Hippocampal formation (tissue), 2 donors: ENCODE data around the gene CADPS2.

ENCODE experiments used
- DNase-seq, 2 donors: peaks; one replicate each; lab custom pipeline; 2025; lab: John Stamatoyannopoulos, UW

CADPS2 gene

DNA sequence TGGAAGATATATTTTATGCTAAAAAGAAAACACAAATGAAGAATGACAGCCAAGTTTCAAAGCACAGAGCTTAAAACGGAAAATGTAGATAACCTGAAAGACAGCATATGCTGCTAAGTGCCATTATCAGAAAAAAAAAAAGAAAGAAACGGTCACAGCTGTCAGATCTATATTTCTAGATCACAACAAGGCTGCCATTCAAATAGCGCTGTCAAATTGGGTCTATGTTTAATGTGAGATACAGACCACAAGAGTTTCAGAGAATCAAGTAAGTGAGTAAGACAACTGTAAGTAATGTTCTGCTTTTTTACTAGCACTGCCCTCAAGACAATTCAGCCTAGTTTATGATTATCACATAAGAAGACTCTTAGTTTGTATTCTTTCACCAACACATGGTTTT lies 117.4 kb downstream of the CADPS2 start:
- no peak for DNase-seq

DNA sequence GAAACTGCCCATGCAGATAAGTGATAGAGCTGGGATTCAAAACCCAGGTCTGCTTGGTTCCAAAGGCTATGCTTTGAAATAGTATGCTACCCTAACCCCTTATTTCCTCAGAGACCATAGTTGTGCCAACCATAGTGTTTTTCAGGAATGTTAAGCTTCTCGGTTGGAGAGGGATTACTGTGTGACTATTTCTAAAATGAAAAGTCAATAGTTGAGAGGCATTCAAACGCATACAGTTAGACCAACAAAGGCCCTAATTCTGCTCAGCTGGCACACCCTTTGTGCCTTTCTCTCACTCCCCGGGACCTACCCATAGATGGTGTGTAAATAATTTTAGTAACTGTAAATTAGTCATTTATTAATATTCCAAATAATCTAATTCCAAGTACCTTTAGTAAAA lies 118.9 kb downstream of the CADPS2 start:
- DNase-seq, result no peak

DNA sequence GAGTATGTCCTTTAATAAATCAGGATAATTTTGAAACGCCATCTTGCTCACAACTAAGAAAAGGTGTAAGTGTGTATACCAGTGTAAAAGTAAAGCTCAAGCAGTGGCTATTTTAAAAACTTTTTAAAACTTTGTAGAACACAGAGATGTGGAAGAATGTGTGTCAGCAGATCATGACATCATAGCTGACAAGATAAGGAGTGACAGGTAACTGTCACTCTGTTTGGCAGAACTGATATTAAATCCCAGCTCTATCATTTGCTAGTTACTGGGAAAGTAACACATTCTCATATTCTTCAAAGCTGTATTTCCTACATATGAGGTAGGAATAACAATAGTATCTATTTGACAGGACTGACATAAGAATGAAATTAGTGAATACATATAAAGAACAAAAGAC lies 119.7 kb downstream of the CADPS2 start:
- no peak for DNase-seq

- DNase-seq, result no peak
Measured at GRCh38 chr7:122764902-122765301, 121.4 kb downstream of the CADPS2 start.

DNA sequence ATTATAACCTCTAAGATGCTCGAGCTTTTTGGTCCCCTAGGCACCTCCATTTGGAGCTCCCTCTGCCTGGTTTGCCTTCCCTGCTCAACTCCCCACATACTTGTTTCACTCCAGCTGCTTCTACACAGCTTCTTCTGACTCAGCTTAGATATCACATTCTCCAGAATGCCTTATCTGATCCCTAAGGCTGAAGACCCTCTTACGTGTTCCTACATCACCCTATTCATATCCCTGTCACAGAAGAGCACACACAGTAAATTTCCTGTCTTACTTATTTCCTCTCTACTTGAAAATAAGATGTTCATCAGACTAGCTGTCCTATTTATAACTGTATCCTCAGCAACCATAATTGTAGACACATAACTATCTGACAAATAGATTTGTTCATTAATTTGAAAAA lies 122.2 kb downstream of the CADPS2 start:
- DNase-seq, result no peak

DNA sequence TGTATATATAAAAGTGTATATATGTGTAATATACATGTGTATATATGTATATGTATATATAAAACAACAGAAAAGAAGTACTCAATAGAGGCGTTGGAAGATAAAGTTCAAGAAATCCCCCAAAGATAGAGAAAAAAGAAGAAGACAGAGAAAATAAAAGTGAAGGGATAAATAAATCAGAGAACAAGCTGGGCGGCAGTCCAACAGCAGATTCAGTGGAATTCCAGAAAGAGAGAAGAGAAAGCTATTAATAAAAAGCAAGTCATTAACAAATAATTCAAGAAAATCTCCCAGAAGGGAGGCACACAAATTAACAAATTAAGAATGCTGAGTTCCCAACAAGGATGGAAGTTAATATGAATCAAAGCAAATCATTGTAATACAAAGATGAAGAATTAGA lies 124.2 kb downstream of the CADPS2 start:
- no peak for DNase-seq

GRCh38 chr7:122758501-122758900 lies 127.8 kb downstream of the CADPS2 start:
- no peak for DNase-seq

DNA sequence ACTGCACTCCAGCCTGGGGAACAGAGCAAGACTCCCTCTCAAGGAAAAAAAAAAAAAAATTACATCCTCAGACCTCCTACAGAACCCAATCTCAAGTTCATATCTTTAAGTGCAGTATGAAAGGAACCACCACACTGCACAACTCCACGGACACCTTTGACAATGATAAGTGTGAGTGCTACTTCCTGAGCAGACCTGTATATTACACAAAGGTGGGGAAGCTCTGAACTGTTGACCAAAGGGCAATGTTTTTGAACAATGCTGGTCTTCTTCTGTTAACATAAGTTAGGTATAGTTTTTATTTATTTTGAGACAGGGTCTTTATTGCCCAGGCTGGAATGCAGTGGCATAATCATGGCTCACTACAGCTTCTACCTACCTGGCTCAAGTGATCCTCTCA lies 129.4 kb downstream of the CADPS2 start:
- no peak for DNase-seq

- no peak for DNase-seq
Measured at GRCh38 chr7:122755696-122756095, 130.6 kb downstream of the CADPS2 start.

DNA sequence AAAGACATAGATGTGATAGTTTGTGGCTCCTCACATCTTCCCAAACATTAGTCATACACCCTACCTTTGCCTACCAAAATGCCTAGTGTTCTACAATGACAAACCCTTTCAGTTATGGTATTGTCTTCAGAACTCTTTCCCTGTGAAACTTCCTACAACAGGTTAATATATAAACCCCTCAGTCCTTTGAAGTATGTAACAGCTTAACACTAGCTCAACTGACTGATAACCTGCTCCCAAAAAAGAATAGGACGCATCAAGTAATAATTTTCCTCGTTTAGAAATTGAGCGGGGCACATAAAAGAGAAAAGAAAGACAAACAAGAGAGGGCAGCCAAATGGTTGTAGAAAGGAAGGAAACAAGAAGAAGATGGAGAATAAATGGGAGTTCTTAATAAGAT lies 133.7 kb downstream of the CADPS2 start:
- no peak for DNase-seq

GRCh38 chr7:122750389-122750788 lies 135.9 kb downstream of the CADPS2 start:
- no peak for DNase-seq

- no peak for DNase-seq
Measured at GRCh38 chr7:122748195-122748594, 138.1 kb downstream of the CADPS2 start.

- DNase-seq, result no peak
Measured at GRCh38 chr7:122746948-122747347, 139.3 kb downstream of the CADPS2 start.

DNA sequence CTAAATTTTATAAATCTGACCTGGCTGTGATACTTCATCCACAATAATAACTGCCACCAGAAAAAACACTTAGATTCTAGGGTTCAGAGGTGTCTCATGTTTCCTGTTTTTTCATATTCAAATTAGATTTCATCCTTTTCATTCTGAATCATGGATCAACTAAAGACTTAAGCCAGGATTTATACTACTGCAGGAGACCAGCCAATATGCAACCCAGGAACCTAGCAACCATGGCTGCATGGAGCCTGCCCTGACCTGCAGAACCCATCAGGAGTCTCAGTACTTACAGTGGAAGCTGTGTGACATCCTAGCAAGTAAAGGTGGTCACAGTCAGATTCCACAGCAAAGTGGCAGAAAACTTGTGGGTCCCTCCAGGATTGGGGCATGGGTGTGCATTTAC lies 143.0 kb downstream of the CADPS2 start:
- DNase-seq, result no peak

DNA sequence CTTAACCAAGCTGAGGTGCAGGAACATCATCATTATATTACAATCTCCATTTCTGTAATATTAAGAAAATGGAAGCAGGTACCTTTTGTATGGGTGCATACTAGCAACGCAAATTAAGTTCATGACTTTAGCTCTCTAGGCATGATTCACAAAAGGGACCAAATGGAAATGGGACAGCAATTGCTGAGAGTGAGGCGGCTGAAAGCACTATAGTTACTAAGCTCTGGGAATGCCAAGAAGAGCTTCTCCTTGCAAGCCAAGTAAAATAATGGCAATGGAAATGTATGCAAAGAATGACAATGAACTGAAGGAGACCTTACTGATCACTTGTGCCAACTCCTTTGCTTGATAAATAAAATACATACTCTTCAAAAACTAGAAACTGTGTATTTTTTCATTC lies 147.3 kb downstream of the CADPS2 start:
- DNase-seq, result no peak

GRCh38 chr7:122736183-122736582 lies 150.1 kb downstream of the CADPS2 start:
- DNase-seq, result no peak

- no peak for DNase-seq
Measured at GRCh38 chr7:122727759-122728158, 158.5 kb downstream of the CADPS2 start.

GRCh38 chr7:122727354-122727753 lies 158.9 kb downstream of the CADPS2 start:
- no peak for DNase-seq

DNA sequence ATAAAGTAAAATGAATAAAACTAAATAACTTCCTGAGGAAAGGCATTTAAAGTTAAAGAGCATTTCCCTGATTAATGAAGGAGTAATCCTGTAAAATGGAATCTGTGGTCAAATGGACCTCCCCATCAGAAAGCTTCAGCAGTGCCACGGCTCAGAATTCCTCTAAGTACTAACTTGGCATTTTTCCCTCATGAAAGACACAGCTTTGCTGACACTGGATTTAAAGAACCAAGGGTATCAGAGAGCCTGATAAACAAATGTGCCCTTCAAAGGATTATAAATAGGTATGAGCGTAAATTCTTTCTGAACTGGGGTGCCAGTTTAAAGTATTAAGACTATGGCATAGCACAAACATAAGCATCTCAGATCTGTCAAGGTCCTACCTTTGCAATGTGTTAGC lies 159.4 kb downstream of the CADPS2 start:
- no peak for DNase-seq

GRCh38 chr7:122724366-122724765 lies 161.9 kb downstream of the CADPS2 start:
- no peak for DNase-seq

DNA sequence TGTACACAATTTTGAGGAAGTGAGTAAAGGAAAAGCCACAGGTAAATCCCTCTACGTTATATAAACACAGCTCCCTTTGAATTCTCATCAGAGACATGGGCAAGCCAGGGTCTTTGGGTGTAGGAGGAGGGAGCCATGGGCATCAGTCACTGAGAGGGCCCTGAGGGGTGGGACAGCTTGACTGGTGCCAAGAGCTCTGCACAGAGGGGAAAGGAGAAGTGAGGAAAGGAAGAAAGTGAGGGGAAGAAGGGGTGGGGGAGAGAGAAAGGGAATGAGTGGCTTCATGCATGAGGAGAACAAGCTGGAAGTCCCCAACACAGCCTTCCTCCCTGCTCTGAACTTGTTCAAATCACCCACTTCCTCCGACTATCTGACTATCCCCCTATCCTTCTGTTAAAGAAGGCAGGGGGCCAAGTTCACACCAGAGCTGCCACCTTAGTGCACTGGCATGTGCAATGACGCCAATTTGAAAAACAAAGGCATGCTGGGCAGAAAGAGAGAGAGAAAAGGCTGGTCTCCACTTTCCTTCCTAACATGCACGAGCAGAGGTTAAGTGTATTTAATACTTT lies 167.2 kb downstream of the CADPS2 start:
- no peak for DNase-seq

DNA sequence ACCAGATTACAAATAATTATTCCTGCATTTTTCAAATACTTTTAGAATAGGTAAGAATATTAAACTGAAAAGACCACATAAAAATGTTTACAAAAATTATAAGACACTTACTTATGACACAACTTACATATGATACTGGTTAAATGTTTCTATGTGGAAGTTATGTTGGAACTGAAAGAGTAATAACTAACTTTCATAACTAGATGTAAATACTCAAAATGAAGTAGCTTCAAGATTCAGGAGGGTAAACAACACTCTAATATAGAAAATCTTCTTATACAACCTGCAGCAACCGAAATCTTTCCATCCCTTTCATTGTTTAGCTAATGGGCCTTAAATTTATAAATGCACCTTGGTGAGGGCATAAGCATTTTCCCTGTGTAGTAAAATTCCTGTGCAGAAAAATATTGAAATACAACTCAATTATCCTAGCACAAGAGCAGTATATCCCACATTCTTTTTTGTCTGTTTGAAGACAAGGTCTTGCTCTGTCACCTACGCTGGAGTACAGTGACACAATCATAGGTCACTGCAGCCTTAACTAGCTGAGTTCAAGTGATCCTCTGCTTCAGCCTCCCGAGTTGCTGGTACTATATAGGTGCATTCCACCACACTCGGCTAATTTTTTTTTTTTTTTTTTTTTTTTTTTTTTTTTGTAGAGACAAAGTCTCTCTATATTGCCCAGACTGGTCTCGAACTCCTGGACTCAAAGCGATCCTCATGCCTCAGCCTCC lies 168.7 kb downstream of the CADPS2 start:
- DNase-seq, result no peak

DNA sequence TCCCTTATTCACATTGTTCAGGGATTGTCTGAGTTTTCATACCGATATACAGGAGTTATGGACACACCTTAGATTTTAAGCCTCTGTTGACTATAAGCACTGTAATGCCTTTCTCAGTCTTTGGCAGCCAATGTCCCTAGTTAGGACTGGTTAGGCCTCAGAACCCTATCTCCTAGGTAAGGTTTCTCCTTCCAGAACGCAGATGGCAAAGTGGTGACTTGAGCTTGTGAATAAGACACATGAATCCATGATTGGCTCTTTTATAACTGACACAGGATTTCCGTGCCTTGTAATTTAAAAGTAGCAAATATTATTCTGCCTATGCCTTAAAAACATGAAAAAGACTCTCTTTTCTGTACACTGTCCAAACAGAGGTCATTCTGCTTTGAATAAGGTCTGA lies 171.1 kb downstream of the CADPS2 start:
- DNase-seq, result no peak

DNA sequence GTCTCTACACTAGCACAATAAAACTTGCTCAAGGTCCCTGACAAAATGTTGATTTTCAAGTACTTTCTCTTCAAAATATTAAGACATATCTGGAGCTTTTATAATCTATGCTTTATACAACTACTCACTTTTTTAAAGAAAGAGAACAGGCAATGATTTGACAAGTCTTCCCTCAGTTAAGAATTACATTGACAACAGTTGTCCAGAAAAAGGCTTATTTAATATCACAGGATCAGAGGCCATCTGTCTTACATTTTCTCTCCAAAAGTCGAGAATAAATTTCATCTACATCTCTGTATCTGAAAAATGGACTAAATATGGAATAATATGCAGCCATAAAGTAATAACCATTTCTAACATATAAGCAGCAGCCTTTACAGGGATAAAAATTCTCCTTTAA lies 175.3 kb downstream of the CADPS2 start:
- DNase-seq, result no peak
